Measurements from ENCODE around the gene CCL1.

The CCL1 gene

GRCh38 chr17:34363183-34363661 lies at the start of gene CCL1:
Gene CCL1 (minus strand): TSS chr17:34363233. CDS start chr17:34363161, 72 bp downstream.
- no peaks in the 10 kb centered on the region for H3K4me1 ChIP-seq (ENCODE audit: control insufficient read depth, insufficient read depth, low read length)
- no peaks in the 10 kb centered on the region for H3K36me3 ChIP-seq (ENCODE audit: control insufficient read depth, insufficient read depth, low read length)
- no peak within 1 kb of the TSS for H3K4me3 ChIP-seq (ENCODE audit: low read length)
- H3K27me3 ChIP-seq (ENCODE audit: control insufficient read depth, insufficient read depth, low read length): no peaks in the 10 kb centered on the region
- no peak within 1 kb of the TSS for H3K9ac ChIP-seq (ENCODE audit: low read length)
- H3K27ac ChIP-seq (ENCODE audit: low read depth, low read length): no peak within 1 kb of the TSS

- Histone ChIP-seq H3K4me3 (ENCODE audit: low read length) (no peak overlapping the region), H3K36me3 (ENCODE audit: control insufficient read depth, insufficient read depth, low read length) (no peaks in the 10 kb centered on the region), H3K4me1 (ENCODE audit: control insufficient read depth, insufficient read depth, low read length) (no peaks in the 10 kb centered on the region), H3K27me3 (ENCODE audit: control insufficient read depth, insufficient read depth, low read length) (no peaks in the 10 kb centered on the region), H3K9ac (ENCODE audit: low read length) (no peak overlapping the region), H3K27ac (ENCODE audit: low read depth, low read length) (no peak overlapping the region)
Measured at GRCh38 chr17:34412534-34412933, 49.5 kb upstream of the CCL1 start.

GRCh38 chr17:34411646-34412421 lies 48.8 kb upstream of the CCL1 start:
- Histone ChIP-seq H3K36me3 (ENCODE audit: control insufficient read depth, insufficient read depth, low read length) (no peaks in the 10 kb centered on the region), H3K4me1 (ENCODE audit: control insufficient read depth, insufficient read depth, low read length) (no peaks in the 10 kb centered on the region), H3K9ac (ENCODE audit: low read length) (no peak overlapping the region), H3K4me3 (ENCODE audit: low read length) (no peak overlapping the region), H3K27ac (ENCODE audit: low read depth, low read length) (no peak overlapping the region), H3K27me3 (ENCODE audit: control insufficient read depth, insufficient read depth, low read length) (no peaks in the 10 kb centered on the region)

- Histone ChIP-seq H3K36me3 (ENCODE audit: control insufficient read depth, insufficient read depth, low read length) (no peaks in the 10 kb centered on the region), H3K4me1 (ENCODE audit: control insufficient read depth, insufficient read depth, low read length) (no peaks in the 10 kb centered on the region), H3K9ac (ENCODE audit: low read length) (no peak overlapping the region), H3K27me3 (ENCODE audit: control insufficient read depth, insufficient read depth, low read length) (no peaks in the 10 kb centered on the region), H3K4me3 (ENCODE audit: low read length) (no peak overlapping the region), H3K27ac (ENCODE audit: low read depth, low read length) (no peak overlapping the region)
Measured at GRCh38 chr17:34409352-34409751, 46.3 kb upstream of the CCL1 start.

- no peaks in the 10 kb centered on the region for H3K36me3 ChIP-seq (ENCODE audit: control insufficient read depth, insufficient read depth, low read length)
- H3K27ac ChIP-seq (ENCODE audit: low read depth, low read length): no peak overlapping the region
- H3K4me3 ChIP-seq (ENCODE audit: low read length): no peak overlapping the region
- no peaks in the 10 kb centered on the region for H3K27me3 ChIP-seq (ENCODE audit: control insufficient read depth, insufficient read depth, low read length)
- H3K9ac ChIP-seq (ENCODE audit: low read length): no peak overlapping the region
- no peaks in the 10 kb centered on the region for H3K4me1 ChIP-seq (ENCODE audit: control insufficient read depth, insufficient read depth, low read length)
Measured at GRCh38 chr17:34408439-34408838, 45.4 kb upstream of the CCL1 start.

GRCh38 chr17:34406226-34406625 lies 43.2 kb upstream of the CCL1 start:
- no peaks in the 10 kb centered on the region for H3K4me1 ChIP-seq (ENCODE audit: control insufficient read depth, insufficient read depth, low read length)
- H3K9ac ChIP-seq (ENCODE audit: low read length): no peak overlapping the region
- no peak overlapping the region for H3K4me3 ChIP-seq (ENCODE audit: low read length)
- H3K27me3 ChIP-seq (ENCODE audit: control insufficient read depth, insufficient read depth, low read length): no peaks in the 10 kb centered on the region
- no peak overlapping the region for H3K27ac ChIP-seq (ENCODE audit: low read depth, low read length)
- no peaks in the 10 kb centered on the region for H3K36me3 ChIP-seq (ENCODE audit: control insufficient read depth, insufficient read depth, low read length)

GRCh38 chr17:34403006-34403405 lies 40.0 kb upstream of the CCL1 start:
- H3K9ac ChIP-seq (ENCODE audit: low read length): no peak overlapping the region
- no peak overlapping the region for H3K4me3 ChIP-seq (ENCODE audit: low read length)
- no peaks in the 10 kb centered on the region for H3K36me3 ChIP-seq (ENCODE audit: control insufficient read depth, insufficient read depth, low read length)
- no peak overlapping the region for H3K27ac ChIP-seq (ENCODE audit: low read depth, low read length)
- H3K4me1 ChIP-seq (ENCODE audit: control insufficient read depth, insufficient read depth, low read length): no peaks in the 10 kb centered on the region
- H3K27me3 ChIP-seq (ENCODE audit: control insufficient read depth, insufficient read depth, low read length): peaks cover 5% of the 10 kb centered on the region

GRCh38 chr17:34401165-34401564 lies 38.1 kb upstream of the CCL1 start:
- Histone ChIP-seq H3K27ac (ENCODE audit: low read depth, low read length) (no peak overlapping the region), H3K27me3 (ENCODE audit: control insufficient read depth, insufficient read depth, low read length) (peaks cover 5% of the 10 kb centered on the region), H3K36me3 (ENCODE audit: control insufficient read depth, insufficient read depth, low read length) (no peaks in the 10 kb centered on the region), H3K9ac (ENCODE audit: low read length) (no peak overlapping the region), H3K4me1 (ENCODE audit: control insufficient read depth, insufficient read depth, low read length) (no peaks in the 10 kb centered on the region), H3K4me3 (ENCODE audit: low read length) (no peak overlapping the region)

- Histone ChIP-seq H3K4me3 (ENCODE audit: low read length) (no peak overlapping the region), H3K27me3 (ENCODE audit: control insufficient read depth, insufficient read depth, low read length) (peaks cover 5% of the 10 kb centered on the region), H3K4me1 (ENCODE audit: control insufficient read depth, insufficient read depth, low read length) (no peaks in the 10 kb centered on the region), H3K9ac (ENCODE audit: low read length) (no peak overlapping the region), H3K27ac (ENCODE audit: low read depth, low read length) (no peak overlapping the region), H3K36me3 (ENCODE audit: control insufficient read depth, insufficient read depth, low read length) (no peaks in the 10 kb centered on the region)
Measured at GRCh38 chr17:34400301-34400931, 37.4 kb upstream of the CCL1 start.

GRCh38 chr17:34399725-34400124 lies 36.7 kb upstream of the CCL1 start:
- Histone ChIP-seq H3K9ac (ENCODE audit: low read length) (no peak overlapping the region), H3K4me1 (ENCODE audit: control insufficient read depth, insufficient read depth, low read length) (no peaks in the 10 kb centered on the region), H3K27ac (ENCODE audit: low read depth, low read length) (no peak overlapping the region), H3K4me3 (ENCODE audit: low read length) (no peak overlapping the region), H3K36me3 (ENCODE audit: control insufficient read depth, insufficient read depth, low read length) (no peaks in the 10 kb centered on the region), H3K27me3 (ENCODE audit: control insufficient read depth, insufficient read depth, low read length) (peaks cover 5% of the 10 kb centered on the region)

GRCh38 chr17:34398990-34399389 lies 36.0 kb upstream of the CCL1 start:
- Histone ChIP-seq H3K9ac (ENCODE audit: low read length) (no peak overlapping the region), H3K36me3 (ENCODE audit: control insufficient read depth, insufficient read depth, low read length) (no peaks in the 10 kb centered on the region), H3K27ac (ENCODE audit: low read depth, low read length) (no peak overlapping the region), H3K4me3 (ENCODE audit: low read length) (no peak overlapping the region), H3K4me1 (ENCODE audit: control insufficient read depth, insufficient read depth, low read length) (no peaks in the 10 kb centered on the region), H3K27me3 (ENCODE audit: control insufficient read depth, insufficient read depth, low read length) (peaks cover 5% of the 10 kb centered on the region)

GRCh38 chr17:34397265-34397664 lies 34.2 kb upstream of the CCL1 start:
- Histone ChIP-seq H3K4me1 (ENCODE audit: control insufficient read depth, insufficient read depth, low read length) (no peaks in the 10 kb centered on the region), H3K36me3 (ENCODE audit: control insufficient read depth, insufficient read depth, low read length) (no peaks in the 10 kb centered on the region), H3K27ac (ENCODE audit: low read depth, low read length) (no peak overlapping the region), H3K27me3 (ENCODE audit: control insufficient read depth, insufficient read depth, low read length) (peaks cover 5% of the 10 kb centered on the region), H3K4me3 (ENCODE audit: low read length) (no peak overlapping the region), H3K9ac (ENCODE audit: low read length) (no peak overlapping the region)

GRCh38 chr17:34393401-34393800 lies 30.4 kb upstream of the CCL1 start:
- Histone ChIP-seq H3K9ac (ENCODE audit: low read length) (no peak overlapping the region), H3K27me3 (ENCODE audit: control insufficient read depth, insufficient read depth, low read length) (no peaks in the 10 kb centered on the region), H3K4me3 (ENCODE audit: low read length) (no peak overlapping the region), H3K27ac (ENCODE audit: low read depth, low read length) (no peak overlapping the region), H3K36me3 (ENCODE audit: control insufficient read depth, insufficient read depth, low read length) (no peaks in the 10 kb centered on the region), H3K4me1 (ENCODE audit: control insufficient read depth, insufficient read depth, low read length) (no peaks in the 10 kb centered on the region)

Measured in rectal smooth muscle tissue (tissue), 1 donor.